Immature natural killer cell (primary cell): Measurements from ENCODE around the gene TGFBR2. TPM values are rescaled to one million over a fixed set of nuclear protein-coding genes. Genes with fewer than 3 reads are reported as not detected.
A peak's percentile ranks its signal among the peaks of the same experiment; 100 is the strongest.

Source experiments
- DNase-seq, 3 donors: peaks; one replicate each; pipeline ENCODE4 v3.0.0; 2022; ENCODE audit warnings: mixed read lengths in 1 of 3
- H3K27ac Mint-ChIP-seq, 6 donors: one replicate each; pipeline ENCODE4 v1.8.0; 2020; ENCODE audit warnings: mixed read lengths in 6 of 6, mild to moderate bottlenecking in 5 of 6, inconsistent platforms in 4 of 6, moderate library complexity in 3 of 6
- H3K27me3 Mint-ChIP-seq, 3 donors: one replicate each; pipeline ENCODE4 v1.8.0; 2020 to 2021; ENCODE audit warnings: low read depth in 3 of 3, mild to moderate bottlenecking in 3 of 3, mixed read lengths in 3 of 3, moderate library complexity in 3 of 3, inconsistent platforms in 1 of 3
- H3K36me3 Mint-ChIP-seq, 3 donors: one replicate each; pipeline ENCODE4 v1.8.0; 2020; ENCODE audit warnings: mixed read lengths in 3 of 3, inconsistent platforms in 2 of 3, mild to moderate bottlenecking in 2 of 3
- H3K4me1 Mint-ChIP-seq, 2 donors: one replicate each; pipeline ENCODE4 v1.8.0; 2020; ENCODE audit warnings: inconsistent platforms in 2 of 2, mild to moderate bottlenecking in 2 of 2, mixed read lengths in 2 of 2, moderate library complexity in 1 of 2
- H3K4me3 Mint-ChIP-seq, 5 donors: one replicate each; pipeline ENCODE4 v1.8.0; 2020; ENCODE audit warnings: mild to moderate bottlenecking in 5 of 5, mixed read lengths in 5 of 5, inconsistent platforms in 3 of 5, moderate library complexity in 3 of 5
- H3K9me3 Mint-ChIP-seq, 6 donors: one replicate each; pipeline ENCODE4 v1.8.0; 2020; ENCODE audit warnings: mild to moderate bottlenecking in 6 of 6, mixed read lengths in 6 of 6, inconsistent platforms in 4 of 6, moderate library complexity in 3 of 6
- polyA plus RNA-seq, 3 donors: library from polyadenylated mRNA; unstranded; fragments of 300-500 nt; fragmentation: Illumina TruSeq; gene quantifications; one replicate each; pipeline ENCODE4 v1.2.3, GENCODE V29; 2021

TGFBR2 gene
- polyA plus RNA-seq, 3 donors from 2014 or later: 36.8 to 101 (median 43.6) TPM

- Mint-ChIP-seq H3K27me3 (peaks cover 0 to 3% (median 0%) of the 10 kb centered on the region in 3 donors), H3K4me1 (no peaks in the 10 kb centered on the region), H3K9me3 (no peaks in the 10 kb centered on the region), H3K27ac (no peak overlapping the region), H3K36me3 (no peaks in the 10 kb centered on the region), H3K4me3 (no peak overlapping the region)
- no peak for DNase-seq
These were observed 19.5 kb upstream of the TGFBR2 start for GRCh38 chr3:30586806-30587486.

GRCh38 chr3:30587904-30588303 is 18.5 kb upstream of the TGFBR2 start:
- Mint-ChIP-seq H3K27ac (no peak overlapping the region), H3K9me3 (peaks cover 0 to under 1% (median 0%) of the 10 kb centered on the region in 6 donors), H3K27me3 (peaks cover 0 to 3% (median 0%) of the 10 kb centered on the region in 3 donors), H3K36me3 (no peaks in the 10 kb centered on the region), H3K4me3 (no peak overlapping the region), H3K4me1 (no peaks in the 10 kb centered on the region)
- no peak for DNase-seq

GRCh38 chr3:30596152-30596551 is 10.2 kb upstream of the TGFBR2 start:
- Mint-ChIP-seq H3K27ac (no peak overlapping the region), H3K27me3 (peaks cover 0 to 3% (median 1%) of the 10 kb centered on the region in 3 donors), H3K9me3 (peaks cover 0 to 1% (median 0%) of the 10 kb centered on the region in 6 donors), H3K4me1 (no peaks in the 10 kb centered on the region), H3K4me3 (no peak overlapping the region), H3K36me3 (peaks cover 0 to 5% (median 3%) of the 10 kb centered on the region in 3 donors)
- DNase-seq: no peak

- Mint-ChIP-seq H3K36me3 (peaks cover 0 to 5% (median 3%) of the 10 kb centered on the region in 3 donors), H3K4me1 (no peaks in the 10 kb centered on the region), H3K27me3 (peaks cover 0 to 3% (median 1%) of the 10 kb centered on the region in 3 donors), H3K27ac (no peak overlapping the region), H3K4me3 (no peak overlapping the region), H3K9me3 (peaks cover 0 to 1% (median 0%) of the 10 kb centered on the region in 6 donors)
- DNase-seq: no peak
These were observed 9.2 kb upstream of the TGFBR2 start for GRCh38 chr3:30597131-30597768.

GRCh38 chr3:30597769-30598134 is 8.6 kb upstream of the TGFBR2 start:
- Mint-ChIP-seq H3K4me1 (peaks cover 2 to 3% of the 10 kb centered on the region in 2 donors), H3K9me3 (peaks cover 0 to 1% (median 0%) of the 10 kb centered on the region in 6 donors), H3K27me3 (peaks cover 0 to 3% (median 1%) of the 10 kb centered on the region in 3 donors), H3K27ac (no peak overlapping the region), H3K4me3 (no peak overlapping the region), H3K36me3 (peaks cover 0 to 5% (median 3%) of the 10 kb centered on the region in 3 donors)
- DNase-seq: no peak

- H3K36me3 Mint-ChIP-seq: peaks cover 0 to 3% (median 1%) of the 10 kb centered on the region in 3 donors
- peaks cover 0 to under 1% (median under 1%) of the 10 kb centered on the region in 3 donors for H3K27me3 Mint-ChIP-seq
- H3K4me1 Mint-ChIP-seq: peaks cover 5 to 11% of the 10 kb centered on the region in 2 donors
- DNase-seq: no peak
- no peaks in the 10 kb centered on the region for H3K9me3 Mint-ChIP-seq
- no peak overlapping the region for H3K27ac Mint-ChIP-seq
- H3K4me3 Mint-ChIP-seq: no peak overlapping the region
These were observed 7.5 kb upstream of the TGFBR2 start for GRCh38 chr3:30598668-30599545.

GRCh38 chr3:30600572-30600971 is 5.8 kb upstream of the TGFBR2 start:
- H3K27me3 Mint-ChIP-seq: peaks cover 0 to 6% (median under 1%) of the 10 kb centered on the region in 3 donors

GRCh38 chr3:30602946-30603345 is 3.5 kb upstream of the TGFBR2 start:
- Mint-ChIP-seq H3K27ac (no peak overlapping the region), H3K4me3 (no peak overlapping the region), H3K36me3 (no peaks in the 10 kb centered on the region), H3K9me3 (no peaks in the 10 kb centered on the region), H3K27me3 (peaks cover 4 to 20% (median 5%) of the 10 kb centered on the region in 3 donors), H3K4me1 (peaks cover 32 to 38% of the 10 kb centered on the region in 2 donors)
- no peak for DNase-seq

More at GRCh38 chr3:30600572-30600971, 5.8 kb upstream of the TGFBR2 start:
- peaks cover 20 to 28% of the 10 kb centered on the region in 2 donors for H3K4me1 Mint-ChIP-seq
- H3K27ac Mint-ChIP-seq: no peak overlapping the region
- no peak overlapping the region for H3K4me3 Mint-ChIP-seq
- DNase-seq: no peak
- no peaks in the 10 kb centered on the region for H3K36me3 Mint-ChIP-seq
- no peaks in the 10 kb centered on the region for H3K9me3 Mint-ChIP-seq

GRCh38 chr3:30604093-30604492 is 2.3 kb upstream of the TGFBR2 start:
- H3K4me3 Mint-ChIP-seq: peak overlapping the region; percentile 2 to 98 (median 16)
- no peaks in the 10 kb centered on the region for H3K9me3 Mint-ChIP-seq
- peaks cover 4 to 21% (median 5%) of the 10 kb centered on the region in 3 donors for H3K27me3 Mint-ChIP-seq
- H3K27ac Mint-ChIP-seq: peak overlapping the region in 5 of 6 donors; percentile 38 to 97 (median 71)
- no peak for DNase-seq
- H3K4me1 Mint-ChIP-seq: peaks cover 43 to 50% of the 10 kb centered on the region in 2 donors
- no peaks in the 10 kb centered on the region for H3K36me3 Mint-ChIP-seq

GRCh38 chr3:30604558-30604957 is 1.8 kb upstream of the TGFBR2 start:
- DNase-seq: no peak
- Mint-ChIP-seq H3K27me3 (peaks cover 4 to 21% (median 5%) of the 10 kb centered on the region in 3 donors), H3K27ac (peak overlapping the region; percentile 17 to 97 (median 78)), H3K36me3 (no peaks in the 10 kb centered on the region), H3K4me3 (peak overlapping the region; percentile 11 to 98 (median 69)), H3K9me3 (no peaks in the 10 kb centered on the region), H3K4me1 (peaks cover 46 to 54% of the 10 kb centered on the region in 2 donors)

GRCh38 chr3:30605005-30605404 is 1.4 kb upstream of the TGFBR2 start:
- Mint-ChIP-seq H3K27me3 (peaks cover 4 to 21% (median 5%) of the 10 kb centered on the region in 3 donors), H3K9me3 (no peaks in the 10 kb centered on the region), H3K36me3 (no peaks in the 10 kb centered on the region), H3K4me3 (peak overlapping the region; percentile 44 to 98 (median 69)), H3K4me1 (peaks cover 50 to 59% of the 10 kb centered on the region in 2 donors), H3K27ac (peak overlapping the region; percentile 17 to 98 (median 90))
- DNase-seq: no peak

- Mint-ChIP-seq H3K27ac (peak overlapping the region; percentile 84 to 98 (median 96)), H3K9me3 (no peaks in the 10 kb centered on the region), H3K27me3 (peaks cover 4 to 21% (median 5%) of the 10 kb centered on the region in 3 donors), H3K36me3 (no peaks in the 10 kb centered on the region), H3K4me1 (peaks cover 58 to 67% of the 10 kb centered on the region in 2 donors), H3K4me3 (peak overlapping the region; percentile 92 to 98 (median 97))
- DNase-seq: no peak
These were observed 598 bp upstream of the TGFBR2 start for GRCh38 chr3:30605706-30606300.
